ENCODE results near the gene CLTCL1. TPM values are rescaled to one million over a fixed set of nuclear protein-coding genes. Genes with fewer than 3 reads are reported as not detected.
A peak's percentile ranks its signal among the peaks of the same experiment; 100 is the strongest.
"Not testable (repeated sequence)": the region's sequence is repeated elsewhere in the genome, so short reads cannot be mapped to it uniquely, and the experiment has no call there.

CLTCL1 gene
- 60.1 TPM for total RNA-seq

GRCh38 chr22:19291580-19292457, at the start of gene CLTCL1:
CLTCL1 (minus strand) TSS chr22:19291719; CDS start chr22:19291641, 78 bp downstream.
- peak; percentile 91 for DNase-seq

DNA sequence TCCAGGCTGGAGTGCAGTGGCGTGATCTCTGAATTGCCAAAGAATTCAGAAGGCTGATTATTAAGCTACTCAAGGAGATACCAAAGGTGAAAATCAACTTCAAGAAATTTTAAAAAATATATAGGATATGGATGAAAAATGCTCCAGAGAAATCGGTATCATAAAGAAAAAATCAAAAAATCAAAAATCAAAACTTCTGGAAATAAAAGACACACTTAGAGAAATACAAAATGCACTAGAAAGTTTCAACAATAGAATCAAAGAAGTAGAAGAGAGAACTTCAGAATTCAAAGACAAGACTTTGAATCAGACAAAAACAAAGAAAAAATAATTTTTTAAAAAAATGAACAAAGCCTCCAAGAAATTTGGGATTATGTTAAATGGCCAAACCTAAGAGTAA, 45.6 kb upstream of the CLTCL1 start:
- no peak for DNase-seq

DNA sequence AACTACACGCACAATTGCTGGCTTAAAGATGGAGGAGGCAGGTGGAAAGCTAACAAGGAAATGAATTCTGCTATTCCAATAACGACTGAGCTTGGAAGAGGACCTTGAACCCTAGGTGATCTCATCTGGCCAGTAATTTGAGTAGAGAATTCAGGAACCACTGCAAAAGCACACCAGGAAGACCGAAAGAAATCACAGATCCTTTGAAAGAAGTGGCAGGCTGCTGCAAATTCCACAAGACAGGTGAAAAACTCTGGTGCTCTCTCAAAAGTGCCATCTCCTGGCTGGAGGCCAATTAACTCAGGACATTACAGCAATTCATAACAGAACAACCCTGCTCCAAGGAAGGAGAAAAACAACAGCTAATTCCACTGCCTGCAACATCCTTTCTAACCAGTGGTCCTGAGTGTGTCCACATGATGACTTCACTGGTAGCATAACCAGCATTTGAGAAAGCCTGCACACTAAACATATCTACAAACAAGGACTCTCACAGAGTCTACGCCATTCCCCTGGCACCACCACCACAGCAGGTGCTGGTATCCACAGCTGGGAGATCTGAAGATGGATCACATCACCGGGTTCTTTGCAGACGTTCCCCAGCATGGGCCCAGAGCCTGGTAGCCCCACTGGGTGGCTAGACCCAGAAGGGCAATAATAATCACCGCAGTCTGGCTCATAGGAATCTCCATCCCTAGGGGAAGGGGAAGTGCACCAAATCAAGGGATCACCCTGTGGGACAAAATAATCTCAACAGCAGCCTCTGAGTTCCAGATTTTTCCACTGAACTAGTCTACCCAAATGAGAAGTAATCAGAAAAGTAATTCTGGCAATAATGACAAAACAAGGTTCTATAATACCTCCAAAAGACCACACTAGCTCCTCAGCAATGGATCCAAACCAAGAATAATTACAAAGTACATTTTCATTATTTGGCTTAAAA, 44.9 kb upstream of the CLTCL1 start:
- DNase-seq: no peak

DNA sequence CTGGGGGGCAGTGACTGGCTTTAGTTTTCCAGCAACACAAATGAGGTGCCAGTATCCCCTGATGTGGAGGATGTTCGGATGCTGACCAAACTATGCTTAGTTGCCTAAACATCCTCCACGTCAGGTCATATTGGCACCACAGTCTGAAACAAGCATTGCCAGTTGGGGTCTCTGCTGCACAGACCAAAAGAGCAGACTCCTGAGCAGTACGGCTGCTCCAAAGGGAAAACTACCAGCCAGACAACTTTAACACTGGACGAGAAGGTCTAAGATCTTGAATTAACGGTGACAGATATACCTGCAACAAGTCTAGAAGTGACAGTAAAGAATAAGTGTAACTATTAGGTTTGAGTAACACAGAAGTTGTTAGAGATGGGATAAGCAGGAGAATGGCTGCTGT, 40.5 kb upstream of the CLTCL1 start:
- no peak for DNase-seq

DNA sequence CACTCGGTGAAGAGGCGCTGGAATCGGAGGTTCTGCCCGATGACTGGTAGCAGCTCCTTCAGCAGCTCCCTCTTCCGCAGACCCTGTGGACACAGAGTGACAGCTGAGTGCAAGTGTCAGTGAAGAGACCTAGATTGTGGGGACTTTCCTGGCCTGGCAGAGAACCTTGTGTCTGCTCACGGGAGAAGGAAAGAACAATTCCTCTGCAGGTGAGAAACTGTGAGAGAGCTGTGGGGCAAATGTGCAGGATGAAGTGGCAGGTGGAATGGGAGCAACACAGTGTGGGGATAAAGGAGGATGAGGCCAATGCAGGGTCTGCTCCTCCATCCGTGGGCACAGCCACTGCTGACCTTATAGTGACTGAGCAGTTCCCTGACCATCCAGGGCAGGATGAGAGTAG, 40.0 kb upstream of the CLTCL1 start:
- no peak for DNase-seq

DNA sequence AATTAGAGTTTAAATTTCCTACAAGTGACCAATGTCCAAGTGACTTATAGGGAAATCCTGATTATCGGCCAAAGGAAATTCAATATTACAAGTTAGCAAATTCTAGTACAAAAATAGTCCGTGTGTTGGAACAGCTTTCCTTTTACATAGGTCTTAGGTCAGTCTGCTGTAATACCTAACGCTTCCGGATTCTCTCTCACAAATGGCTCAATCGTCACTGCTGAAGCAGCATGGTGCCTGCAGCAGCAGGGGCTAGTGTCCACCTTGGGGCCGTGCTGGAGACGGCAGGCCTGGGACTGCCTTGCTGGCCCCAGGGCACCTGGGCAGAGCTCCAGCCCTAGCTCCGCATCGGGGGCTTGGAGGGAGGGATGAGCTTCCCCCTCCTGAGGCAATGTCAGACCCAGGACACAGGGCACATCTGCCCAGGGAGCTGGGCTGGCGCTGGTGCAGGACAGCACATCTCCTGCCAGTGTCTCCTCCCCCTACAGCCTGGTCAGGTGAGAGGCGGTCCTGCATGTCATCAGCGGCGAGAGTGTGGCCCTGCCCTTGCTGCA, 39.4 kb upstream of the CLTCL1 start:
- DNase-seq: no peak

GRCh38 chr22:19330205-19330604, 38.7 kb upstream of the CLTCL1 start:
- not testable (repeated sequence) for DNase-seq

- no peak for DNase-seq
Observed at GRCh38 chr22:19329454-19329853, 37.9 kb upstream of the CLTCL1 start.

DNA sequence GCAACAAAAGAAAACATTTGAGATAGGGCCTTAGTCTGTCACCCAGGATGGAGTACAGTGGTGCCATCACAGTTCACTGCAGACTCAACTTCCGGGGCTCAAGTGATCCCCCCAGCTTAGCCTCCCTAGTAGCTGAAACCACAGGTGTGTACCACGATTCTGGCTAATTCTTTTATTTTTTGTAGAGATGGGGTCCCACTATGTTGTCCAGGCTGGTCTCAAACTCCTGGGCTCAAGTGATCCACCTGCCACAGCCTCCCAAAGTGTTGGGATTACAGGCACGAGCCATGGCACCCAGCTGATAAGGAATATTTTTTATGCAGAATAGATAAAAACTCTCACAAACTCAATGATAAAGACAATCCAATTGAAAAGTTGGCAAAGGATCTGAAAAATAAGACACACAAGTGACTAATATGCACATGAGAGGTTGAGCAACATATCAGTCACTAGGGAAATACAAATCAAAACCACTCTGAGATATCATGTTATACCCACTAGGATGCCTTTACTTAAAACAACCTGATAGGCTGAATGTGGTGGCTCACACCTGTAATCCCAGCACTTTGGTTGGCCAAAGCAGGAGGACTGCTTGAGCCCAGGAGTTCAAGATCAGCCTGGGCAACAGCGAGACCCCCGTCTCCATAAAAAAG, 33.9 kb upstream of the CLTCL1 start:
- no peak for DNase-seq

GRCh38 chr22:19323420-19323819, 31.9 kb upstream of the CLTCL1 start:
- not testable (repeated sequence) for DNase-seq

DNA sequence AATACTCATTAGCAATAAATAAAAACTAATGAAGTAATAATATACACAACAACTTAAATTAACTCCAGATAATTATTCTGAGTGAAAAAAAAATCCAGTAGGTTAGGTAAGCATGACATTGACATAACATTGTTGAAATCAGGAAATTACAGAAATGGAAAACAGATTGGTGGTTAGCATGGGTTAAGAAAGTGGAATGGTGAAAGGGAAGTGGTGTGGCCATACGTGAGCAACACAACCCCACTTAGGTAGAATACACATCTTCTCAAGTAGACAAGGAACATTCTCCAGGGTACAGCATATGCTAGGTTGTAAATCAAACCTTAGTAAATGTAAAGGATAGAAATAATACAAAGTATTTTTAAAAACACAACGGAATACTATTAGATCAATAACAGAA, 30.2 kb upstream of the CLTCL1 start:
- DNase-seq: no peak

GRCh38 chr22:19320136-19320535, 28.6 kb upstream of the CLTCL1 start:
- not testable (repeated sequence) for DNase-seq

- no peak for DNase-seq
Observed at GRCh38 chr22:19319281-19319680, 27.8 kb upstream of the CLTCL1 start.

DNA sequence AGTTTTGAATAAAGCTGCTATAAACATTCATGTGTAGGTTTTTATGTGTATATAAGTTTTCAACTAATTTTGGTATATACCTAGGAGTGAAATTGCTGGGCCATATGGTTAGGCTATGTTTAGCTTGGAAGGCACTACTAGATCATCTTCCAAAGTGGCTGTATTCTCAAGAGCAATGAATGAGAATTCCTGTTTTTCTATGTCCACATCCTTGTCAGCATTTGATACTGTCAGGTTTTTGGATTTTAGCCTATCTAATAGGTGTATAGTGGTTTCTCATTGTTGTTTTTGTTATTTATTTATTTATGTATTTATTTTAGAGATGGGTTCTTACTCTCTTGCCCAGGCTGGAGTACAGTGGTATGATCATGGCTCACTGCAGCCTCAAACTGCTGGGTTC, 26.3 kb upstream of the CLTCL1 start:
- no peak for DNase-seq

DNA sequence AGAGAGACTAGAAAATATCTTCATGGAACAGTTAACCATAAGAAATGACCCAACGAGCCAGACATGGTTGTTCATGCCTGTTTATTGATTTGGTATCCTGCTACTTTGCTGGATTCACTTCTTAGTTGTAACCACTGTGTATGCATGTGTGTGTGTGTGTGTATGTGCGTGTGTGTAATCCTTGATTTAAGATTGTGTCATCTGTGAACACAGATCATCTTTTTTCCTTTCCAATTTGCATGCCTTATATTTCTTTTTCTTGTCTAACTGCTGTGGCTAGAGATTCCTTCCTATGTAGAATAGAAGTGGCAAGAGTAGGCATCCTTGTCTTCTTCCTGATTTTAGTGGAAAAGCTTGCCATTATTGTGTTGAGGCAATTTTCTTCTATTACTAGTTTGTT, 16.4 kb upstream of the CLTCL1 start:
- no peak for DNase-seq

DNA sequence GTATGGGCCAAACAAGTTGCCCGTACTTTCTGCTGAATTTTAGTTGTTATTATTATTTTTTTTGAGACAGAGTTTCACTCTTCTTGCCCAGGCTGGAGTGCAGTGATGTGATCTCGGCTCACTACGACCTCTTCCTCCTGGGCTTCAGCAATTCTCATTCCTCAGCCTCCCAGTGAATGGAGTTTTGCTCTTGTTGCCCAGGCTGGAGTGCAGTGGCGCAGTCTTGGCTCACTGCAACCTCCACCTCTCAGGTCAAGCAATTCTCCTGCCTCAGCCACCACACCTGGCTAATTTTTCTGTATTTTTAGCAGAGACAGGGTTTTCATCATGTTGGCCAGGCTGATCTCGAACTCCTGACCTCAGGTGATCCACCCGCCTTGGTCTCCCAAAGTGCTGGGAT, 15.0 kb upstream of the CLTCL1 start:
- not testable (repeated sequence) for DNase-seq

DNA sequence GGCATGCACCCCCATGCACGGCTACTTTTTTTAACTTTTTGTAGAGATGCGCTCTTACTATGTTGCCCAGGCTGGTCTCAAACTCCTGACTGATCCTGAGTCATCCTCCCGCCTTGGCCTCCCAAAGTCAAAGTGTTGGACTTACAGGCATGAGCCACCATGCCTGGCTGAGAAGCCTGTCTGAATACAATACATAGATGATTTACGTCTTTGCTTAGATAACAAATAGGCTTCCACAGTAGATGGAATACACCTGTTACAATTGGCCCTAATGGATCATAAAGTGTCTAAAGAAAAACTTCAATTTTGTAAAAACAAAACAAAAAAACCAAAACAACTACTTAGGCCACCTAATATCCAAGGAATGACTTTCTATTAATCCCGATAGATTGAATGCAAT, 13.0 kb upstream of the CLTCL1 start:
- DNase-seq: no peak

DNA sequence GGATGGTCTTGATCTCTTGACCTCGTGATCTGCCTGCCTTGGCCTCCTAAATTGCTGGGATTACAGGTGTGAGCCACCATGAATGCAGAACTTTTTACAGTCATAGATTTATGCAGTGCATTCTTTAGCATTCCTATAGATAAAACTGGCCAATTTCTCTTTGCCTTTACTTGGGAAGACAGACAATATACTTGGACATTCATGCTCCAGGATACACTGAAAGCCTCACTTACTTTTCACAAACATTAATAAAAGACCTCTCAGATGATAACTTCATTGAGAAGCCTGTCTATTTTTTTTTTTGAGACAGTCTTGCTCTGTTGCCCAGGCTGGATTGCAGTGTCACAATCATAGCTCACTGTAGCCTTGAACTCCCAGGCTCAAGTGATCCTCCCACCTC, 12.3 kb upstream of the CLTCL1 start:
- DNase-seq: no peak

DNA sequence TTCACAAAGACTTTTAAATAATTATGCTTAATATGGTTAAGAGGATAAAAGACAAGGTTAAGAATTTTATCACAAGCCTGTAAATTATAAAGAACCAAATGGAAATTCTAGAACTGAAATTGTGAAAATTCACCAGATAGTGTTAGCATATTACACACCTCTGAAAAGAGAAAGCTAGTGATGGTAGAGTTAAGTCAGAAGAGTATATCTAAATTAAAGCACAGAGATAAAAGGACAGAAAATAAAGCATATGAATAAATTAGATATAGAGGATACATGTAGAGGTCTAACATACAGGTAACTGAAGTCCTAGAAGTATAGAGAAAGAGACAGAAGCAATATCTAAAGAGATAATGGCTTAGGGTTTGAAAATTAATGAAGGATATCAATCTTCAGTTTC, 4.2 kb upstream of the CLTCL1 start:
- DNase-seq: no peak

DNA sequence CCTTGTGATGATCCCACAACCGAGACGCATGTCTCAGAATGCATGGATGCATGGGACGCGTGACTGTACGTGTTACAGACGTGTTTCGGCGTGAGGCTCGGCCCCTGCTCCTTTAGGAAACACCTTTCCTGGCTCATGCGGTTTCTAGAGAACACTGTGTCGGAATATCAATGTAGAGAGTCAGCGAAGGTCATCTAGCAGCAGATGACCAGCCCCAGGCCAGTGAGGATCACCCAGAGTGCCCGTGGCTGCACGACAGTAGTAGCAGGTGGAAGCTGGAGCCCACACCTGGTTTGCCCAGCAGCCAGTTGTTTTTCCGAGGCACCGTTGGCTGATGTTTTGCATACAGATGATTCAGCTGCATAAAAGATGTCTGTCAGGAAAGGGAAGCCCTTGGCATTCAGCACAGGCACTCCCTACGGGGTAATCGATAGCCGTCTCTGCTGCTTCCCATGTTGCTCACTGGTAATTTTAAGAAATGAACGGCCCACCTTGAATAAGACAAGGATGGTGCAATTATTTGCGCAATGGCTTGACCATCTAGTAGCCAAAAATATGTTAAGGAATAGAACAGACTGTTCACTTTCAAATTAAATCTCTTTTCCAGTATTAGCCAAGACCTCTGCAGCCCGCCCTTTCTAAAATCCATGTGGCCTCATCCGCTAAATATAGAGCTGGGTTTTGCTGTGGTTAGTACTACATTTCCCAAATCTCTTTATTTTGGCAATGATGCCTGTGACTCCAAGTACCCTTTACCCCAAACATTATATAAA, 1.1 kb upstream of the CLTCL1 start:
- no peak for DNase-seq

GRCh38 chr22:19291218-19291579, 320 bp downstream of the CLTCL1 start:
- peak; percentile 39 for DNase-seq

Data from tongue (tissue), 2 donors.